Frontal cortex (tissue), 4 donors: ENCODE measurements around the gene SORBS1. TPM values are rescaled to one million over a fixed set of nuclear protein-coding genes. Genes with fewer than 3 reads are reported as not detected.

Experiments used
- DNase-seq, 2 donors: peaks; one replicate each; pipeline ENCODE4 v3.0.0; 2012; ENCODE audit warnings: low spot score in 2 of 2
- FAIRE-seq: peaks from 2 replicates; lab custom pipeline; 2012; peaks lifted over from hg19 to GRCh38; lab: Jason Lieb, UNC
- total RNA-seq: library from RNA; depleted of rRNA; stranded (reverse); fragments of >200 nt; gene quantifications from one replicate; pipeline ENCODE4 v1.2.3, GENCODE V29; 2014
- donor health status: control.
- donor health status: control.
- donor health status: control.

The SORBS1 gene
- total RNA-seq, 1 donor from 2014 or later: 90.5 TPM

DNA sequence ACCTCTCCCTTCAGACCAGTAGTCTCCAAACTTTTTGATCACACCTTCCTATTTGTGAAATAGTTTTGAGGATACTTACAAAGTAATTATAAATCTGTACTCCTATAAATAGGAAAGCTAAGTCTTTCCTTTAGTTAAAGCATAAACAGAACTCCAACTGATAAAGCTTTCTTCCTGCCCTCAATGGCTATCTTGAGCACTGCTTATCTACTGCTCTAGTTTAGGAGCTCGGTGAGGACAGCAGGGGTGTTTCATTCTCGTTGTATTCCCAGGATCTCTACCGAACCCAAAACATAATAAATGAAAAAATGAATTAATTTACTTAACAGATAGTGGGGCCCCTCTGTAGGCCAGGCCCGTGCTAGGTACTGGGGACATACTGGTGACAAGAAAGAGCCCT, 17.7 kb downstream of the SORBS1 start:
- no peak for DNase-seq
- no peak for FAIRE-seq

DNA sequence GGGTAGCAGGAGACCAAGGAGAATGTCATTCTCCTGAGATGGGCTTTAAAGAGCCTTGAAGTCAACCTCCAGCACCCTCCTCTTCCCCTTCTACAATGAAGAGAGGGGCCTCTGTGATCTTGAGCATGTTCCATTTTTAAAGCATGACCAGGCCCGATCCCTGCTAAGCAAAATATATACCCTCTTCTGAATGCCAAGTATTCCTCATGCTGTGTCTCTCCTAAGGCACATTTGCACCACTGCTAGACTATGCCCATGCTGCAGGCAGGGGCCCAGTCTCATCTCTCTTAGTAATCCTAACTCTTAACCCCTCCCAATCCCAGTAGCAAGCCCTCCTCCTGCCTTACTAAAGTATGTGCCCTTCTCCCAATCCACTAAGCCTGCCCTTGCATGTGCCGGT, 18.4 kb downstream of the SORBS1 start:
- FAIRE-seq: no peak
- no peak for DNase-seq

DNA sequence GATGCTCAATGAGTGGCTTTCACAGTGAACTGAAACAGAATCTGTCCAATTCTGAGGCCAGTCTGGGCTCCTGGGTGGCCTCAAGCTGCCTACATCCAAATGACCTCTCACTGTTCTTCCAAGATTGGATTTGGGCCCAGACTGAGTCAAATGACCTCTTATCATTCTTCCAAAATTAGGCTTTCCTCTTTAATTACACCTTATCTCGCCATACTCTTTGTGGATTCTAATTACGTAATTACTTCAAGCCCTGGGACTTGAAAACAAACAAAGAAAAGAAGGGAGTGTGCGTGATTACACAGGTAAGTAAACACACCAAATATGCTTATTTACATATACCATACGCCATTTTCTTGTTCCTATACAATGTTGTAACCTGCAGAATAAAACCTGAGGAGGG, 18.8 kb downstream of the SORBS1 start:
- FAIRE-seq (no peak), DNase-seq (no peak)

DNA sequence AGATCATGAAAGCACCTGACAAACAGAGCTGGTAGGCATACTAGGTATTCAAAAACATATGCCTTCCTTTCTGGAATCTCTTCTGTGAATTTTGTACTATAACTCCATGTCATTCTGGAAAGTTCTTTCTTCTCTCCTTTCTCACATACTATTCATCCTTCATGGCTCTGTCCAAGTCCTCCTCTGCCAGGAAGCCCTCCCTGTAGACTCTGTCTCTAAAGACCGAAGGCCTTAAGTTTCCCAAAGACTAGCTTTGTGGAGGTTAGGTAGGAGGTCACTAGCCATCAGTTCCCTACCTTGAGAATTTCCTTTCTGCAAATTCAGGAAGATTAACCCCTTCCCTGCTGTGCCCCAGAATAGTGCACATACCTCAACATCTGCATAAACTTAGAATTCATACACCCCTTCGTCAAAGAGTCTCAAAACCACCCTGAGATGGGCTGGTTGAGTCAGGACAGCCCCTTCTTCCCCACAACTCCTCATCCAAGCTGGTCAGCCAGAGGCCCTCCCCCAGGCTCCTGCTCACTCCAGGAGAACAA, 20.6 kb downstream of the SORBS1 start:
- no peak for DNase-seq
- no peak for FAIRE-seq

DNA sequence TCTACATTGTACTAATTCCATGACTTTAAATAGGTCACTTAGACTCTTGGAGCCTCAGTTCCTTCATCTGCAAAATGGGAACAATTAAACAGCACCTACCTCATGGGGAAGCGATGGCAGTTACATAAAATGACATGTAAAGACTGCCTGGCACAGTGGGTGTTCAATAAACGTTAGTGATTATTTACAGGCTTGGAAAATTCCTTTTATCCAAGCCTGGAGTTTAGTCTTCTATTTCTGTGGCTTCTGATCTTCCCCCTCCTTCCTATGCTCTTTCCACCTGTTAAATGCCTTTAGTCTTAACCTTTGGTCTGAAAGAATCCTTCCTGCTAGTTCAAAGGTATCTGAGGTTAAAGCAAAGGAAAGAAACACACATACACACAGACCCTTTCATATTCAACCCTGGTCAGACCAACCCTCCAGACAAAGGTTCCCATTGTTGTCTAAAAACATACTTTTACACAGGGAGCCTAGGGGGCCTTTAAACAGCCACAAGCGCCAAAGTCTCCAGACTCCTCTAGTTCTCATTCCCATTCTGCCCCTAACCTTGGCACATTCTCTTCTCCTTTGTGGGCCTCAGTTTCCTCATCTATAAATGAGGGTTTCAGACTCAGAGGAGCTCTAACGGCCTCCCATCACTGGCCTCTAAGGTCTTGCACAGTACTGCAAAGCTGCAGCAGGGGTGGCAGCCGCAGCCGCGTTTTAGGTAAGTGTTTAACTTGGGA, 21.4 kb downstream of the SORBS1 start:
- FAIRE-seq: no peak
- no peak for DNase-seq

DNA sequence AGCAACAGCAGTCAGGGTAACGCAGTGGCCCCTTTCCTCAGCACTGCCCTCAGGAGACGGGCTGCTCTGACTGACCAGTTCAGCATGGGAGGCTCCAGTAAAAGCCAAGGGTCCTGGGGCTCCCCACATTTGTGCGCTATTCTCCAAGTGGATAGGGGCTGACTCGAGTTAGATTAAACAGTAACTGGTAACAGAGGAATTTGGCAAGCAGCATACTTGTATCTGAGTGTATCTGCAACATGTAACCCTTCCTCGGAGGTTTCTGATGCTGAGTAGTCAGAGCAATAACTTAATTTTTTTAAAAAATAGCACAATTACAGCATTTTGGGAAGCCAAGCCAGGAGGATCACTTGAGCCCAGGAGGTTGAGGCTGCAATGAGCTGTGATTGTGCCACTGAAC, 22.8 kb downstream of the SORBS1 start:
- no peak for FAIRE-seq
- DNase-seq: no peak

DNA sequence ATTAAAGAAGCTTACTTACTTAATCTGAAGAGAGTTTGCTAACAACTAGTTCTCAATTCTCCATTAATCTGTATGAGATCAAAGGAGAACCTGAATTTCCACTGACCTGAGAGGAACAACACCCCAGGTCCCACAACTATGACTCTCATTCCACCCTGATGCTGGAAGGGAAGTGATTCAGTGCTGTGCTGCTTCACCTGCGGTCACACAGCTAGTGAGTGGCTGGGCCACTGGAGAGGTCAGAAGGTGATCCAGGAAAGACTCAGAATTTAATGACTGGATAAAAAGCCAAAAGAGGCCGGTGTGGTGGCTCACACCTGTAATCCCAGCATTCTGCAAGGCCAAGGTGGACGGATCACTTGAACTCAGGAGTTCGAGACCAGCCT, 23.6 kb downstream of the SORBS1 start:
- FAIRE-seq: no peak
- no peak for DNase-seq

DNA sequence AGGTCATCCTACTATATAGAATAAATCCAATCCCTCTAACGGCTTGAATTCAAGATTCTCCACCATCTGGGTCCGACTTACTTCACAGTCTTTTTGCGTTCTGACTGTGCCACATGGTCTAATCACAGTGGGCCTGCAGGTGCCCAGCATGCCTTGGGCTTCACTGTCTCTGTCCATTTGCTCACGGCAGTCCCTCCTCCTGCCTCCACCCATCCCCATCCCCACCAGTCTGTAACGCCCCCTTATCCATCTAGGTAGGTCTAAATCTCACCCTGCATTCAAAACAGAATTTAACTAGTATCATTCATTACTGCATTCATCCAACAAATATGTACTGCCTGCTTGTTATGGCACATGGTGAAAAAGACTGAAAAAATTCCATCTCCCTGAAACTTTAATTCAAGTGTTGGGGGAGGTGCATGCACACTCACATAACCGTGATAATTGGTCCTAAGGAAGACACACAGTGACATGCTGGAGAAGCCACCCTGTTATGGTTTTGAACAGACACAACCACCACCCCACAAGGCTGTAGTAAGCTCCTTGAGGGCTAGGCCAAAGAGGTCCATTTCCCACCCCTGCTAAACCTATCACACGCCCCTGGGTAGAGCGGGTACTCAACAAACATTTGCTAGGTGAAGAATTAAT, 24.2 kb downstream of the SORBS1 start:
- DNase-seq (no peak), FAIRE-seq (no peak)

DNA sequence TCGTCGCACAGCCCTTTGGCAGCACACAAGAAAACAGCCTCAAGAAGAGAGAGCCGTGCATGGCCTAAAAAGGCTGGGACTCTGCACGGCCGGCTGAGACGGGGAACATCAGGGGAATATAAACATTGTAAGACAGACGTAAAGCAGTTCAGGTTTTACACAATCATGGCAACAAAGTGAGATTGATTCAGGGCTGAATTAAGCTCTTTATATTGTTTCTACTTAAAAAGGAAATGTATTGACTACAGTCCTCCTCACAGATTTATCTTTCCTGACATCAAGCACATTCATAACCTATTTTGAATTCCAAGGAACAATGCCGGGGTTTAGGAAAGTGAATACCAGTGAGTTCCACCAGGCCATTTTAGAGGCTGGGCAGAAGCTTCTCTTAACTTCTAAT, 25.2 kb downstream of the SORBS1 start:
- FAIRE-seq: no peak

DNA sequence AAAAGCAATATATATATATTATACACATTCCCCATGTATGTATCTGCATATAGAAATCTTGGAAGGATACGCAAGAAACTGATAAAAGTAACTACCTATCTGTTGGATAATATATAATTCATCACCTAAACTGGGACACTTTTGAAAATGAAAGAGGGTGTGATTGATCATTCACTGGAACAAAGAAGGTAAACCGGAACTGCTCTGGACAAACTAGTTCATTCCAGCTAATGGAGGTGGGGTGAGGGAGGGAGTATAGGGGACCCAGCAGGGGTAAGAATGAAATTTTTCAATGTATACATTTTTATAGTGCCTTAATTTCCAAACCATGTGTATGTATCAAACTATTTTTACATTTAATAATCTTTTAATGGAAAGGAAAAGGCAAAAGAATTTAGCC, 25.6 kb downstream of the SORBS1 start:
- no peak for DNase-seq
- no peak for FAIRE-seq

More for the DNA sequence above, 25.2 kb downstream of the SORBS1 start:
- DNase-seq: no peak

DNA sequence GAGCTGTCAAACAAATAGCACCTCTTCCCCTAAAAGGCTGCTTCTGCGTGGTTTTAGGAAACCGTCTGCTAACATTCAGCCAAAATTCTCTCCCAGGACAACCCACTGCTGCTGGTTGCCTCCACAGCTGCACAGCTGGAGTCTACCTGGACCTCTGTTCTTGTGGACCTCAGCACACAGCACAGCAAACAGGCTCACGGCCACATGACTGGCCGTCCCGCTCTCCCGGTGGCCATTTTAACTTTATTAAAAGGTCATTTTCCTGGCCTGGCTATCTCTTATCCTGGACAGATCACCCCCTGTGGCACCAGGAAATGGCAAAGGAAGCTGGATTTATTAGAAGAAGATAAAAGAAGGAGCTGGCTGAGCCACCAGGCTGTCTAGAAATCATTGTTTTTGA, 27.6 kb downstream of the SORBS1 start:
- DNase-seq (no peak), FAIRE-seq (no peak)

DNA sequence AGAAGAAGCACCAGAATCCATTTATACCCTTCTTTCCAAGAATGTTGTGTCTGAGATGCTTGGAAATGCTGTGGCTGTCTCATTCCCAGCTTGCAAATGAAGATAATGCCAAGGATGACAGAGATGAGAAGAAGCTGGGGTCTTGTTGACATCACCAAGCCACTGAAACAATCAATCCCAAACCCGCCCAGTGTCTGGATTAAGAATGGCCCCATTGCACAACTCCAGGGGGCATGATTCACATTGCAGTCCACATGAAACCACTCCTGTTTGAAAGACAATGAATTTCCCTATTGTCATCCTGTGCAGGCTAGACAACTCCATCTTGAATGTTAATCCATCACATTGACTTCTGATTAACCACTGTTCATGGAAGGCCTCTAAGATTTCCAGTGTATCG, 28.6 kb downstream of the SORBS1 start:
- no peak for DNase-seq
- FAIRE-seq: no peak

DNA sequence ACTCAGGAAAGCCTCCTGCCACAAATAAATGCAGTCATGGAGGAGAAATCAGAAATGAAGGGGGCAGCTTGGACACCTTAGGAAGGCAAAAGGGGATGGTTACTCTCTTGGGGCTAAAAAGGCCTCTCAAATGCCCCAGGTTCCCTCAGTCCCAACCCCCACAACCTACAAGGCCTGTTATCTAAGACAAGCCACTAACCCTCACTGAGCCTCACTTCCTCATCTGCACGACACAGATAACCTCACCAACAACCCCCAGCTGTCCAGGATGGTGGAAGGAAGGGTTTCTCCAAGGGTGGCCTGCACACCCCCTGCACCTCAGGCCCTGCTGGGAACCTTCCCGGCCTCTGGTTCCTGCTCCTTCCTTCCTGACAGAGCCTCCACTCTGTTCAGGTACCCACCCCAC, 29.2 kb downstream of the SORBS1 start:
- no peak for DNase-seq
- no peak for FAIRE-seq

DNA sequence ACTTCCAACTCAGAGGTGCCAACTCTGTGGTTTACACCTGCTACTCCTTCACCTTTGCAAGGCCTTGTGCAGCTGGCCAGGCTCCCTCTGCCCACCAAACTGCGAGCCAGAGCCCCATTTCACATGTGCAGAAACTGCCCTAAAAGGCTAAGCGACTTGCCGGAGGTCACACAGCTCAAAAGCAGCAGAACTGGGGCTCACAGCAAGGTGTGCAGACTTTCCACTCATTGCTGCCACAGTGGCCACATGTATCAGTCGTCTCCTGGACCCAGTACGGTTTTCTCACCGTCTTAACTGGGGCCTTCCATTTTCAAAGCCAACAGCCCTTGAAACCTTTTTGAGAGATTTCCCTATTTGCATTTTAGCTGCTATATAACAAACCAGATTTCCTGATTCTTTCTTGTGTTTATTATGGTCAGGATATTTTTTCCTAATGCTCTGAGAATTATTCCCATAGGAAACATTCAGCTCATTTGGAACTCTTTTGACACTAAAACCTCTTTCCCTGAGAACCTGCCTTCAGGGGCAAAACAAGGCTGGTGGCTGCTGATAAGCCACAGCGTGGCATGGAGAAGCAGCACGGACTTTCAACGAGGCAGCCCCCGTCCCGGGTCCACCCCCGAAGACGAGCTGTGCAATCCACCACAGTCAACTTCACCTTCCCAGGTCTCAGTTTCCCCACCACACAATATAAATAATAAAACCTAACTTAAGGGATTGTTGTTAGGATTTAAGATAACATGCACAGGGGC, 29.9 kb downstream of the SORBS1 start:
- DNase-seq (no peak), FAIRE-seq (no peak)

DNA sequence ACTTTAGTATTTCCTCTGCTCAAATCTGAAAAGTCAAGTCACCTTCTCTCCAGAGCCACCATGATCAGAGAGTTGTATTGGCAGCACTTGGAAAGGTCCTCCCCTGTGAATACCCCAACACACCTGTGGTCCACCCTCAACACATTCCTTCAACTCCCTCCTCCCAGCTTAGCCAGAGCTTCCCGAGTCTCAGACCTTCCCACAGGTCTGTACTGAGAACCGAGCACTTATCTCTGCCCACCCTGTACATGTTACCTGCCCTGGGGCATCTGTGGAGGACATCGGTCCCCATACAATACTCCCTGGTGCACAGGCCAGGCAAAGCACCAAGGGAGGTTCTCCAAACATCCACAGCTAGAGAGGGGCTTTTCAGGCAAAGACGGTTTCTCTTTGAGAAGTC, 30.6 kb downstream of the SORBS1 start:
- DNase-seq (no peak), FAIRE-seq (no peak)

DNA sequence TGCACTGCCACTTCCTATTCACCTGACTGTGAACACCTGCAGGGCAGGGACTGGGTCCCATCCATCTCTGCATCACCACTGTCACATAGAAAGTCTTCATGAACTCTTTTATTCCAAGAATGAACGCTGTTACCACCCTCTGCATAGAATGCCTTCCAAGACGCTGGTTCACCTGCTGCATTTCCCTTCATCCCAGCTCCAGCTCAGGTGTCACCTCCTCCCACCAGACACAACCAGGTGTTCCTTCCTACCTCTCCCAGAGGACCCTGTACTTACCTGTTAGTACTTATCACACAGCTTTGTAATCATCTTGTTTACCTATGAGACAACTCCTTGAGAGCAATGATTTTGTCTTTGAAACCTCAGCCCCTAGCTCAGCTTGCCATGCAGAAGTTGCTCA, 31.1 kb downstream of the SORBS1 start:
- DNase-seq (no peak), FAIRE-seq (no peak)

DNA sequence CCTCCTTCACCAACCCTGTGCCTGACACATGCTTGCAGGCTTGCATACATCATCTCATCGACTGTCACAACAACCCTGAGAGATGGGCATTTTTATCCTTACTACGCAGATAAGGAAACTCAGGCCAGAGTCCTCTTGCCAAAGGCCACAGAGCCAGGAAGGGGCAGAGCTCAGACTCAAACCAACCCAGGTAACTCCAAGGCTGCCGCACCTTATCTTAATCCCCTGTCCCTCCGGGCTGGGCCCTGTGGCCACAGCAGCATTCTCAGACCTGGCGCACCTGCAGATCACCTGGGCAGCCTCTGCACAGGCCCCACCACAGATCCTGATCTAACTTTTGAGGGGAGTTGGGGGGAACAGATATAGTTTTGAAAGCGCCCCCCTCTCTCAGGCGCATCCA, 35.1 kb downstream of the SORBS1 start:
- DNase-seq (no peak), FAIRE-seq (no peak)

DNA sequence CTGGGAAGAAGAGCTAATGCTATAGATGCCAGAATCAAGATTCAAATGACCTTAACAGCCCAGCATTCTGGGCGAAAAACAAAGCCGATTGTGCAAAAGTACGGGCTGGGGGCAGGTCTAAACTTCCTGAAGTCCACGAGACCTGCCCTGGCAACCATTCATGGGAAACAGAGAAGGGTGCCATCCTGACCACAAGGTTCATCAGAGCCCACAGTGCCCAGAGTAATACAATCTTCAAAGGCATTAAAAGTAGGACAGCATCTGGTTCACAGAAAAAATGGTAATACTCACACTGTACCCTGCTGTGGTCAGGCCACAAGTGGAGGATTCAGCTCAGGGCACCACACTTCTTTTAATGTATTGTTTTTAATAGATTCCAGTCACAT, 36.1 kb downstream of the SORBS1 start:
- DNase-seq (no peak), FAIRE-seq (no peak)

DNA sequence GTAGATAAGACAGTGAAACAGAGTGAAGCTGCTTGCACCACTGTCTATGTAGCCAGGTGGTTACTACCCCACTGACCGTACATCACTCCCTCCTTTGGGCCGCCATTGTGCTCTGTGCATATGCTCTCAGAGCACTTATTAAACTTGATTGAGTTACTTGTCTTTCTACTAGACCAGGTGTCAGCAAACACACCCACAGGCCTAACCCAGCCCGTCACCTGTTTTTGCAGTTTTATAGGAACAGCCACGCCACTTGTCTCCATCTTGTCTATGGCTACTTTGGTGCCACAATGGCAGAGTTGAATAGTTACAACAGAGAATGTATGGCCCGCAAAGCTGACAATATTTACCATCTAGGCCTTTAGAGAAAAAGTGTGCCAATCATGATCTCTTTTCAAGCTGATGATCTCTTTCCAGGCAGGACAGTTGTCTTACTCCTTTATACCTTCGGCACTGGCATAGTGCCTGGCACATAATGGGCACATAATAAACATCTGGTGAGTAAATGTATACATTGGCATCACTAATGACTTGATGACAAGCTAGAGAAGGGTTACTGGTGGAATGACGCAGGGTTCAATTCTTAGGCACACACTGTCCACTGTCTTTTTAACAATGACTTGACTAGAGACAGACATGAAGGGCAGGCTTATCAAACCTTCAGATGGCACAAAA, 36.7 kb downstream of the SORBS1 start:
- DNase-seq (no peak), FAIRE-seq (no peak)

DNA sequence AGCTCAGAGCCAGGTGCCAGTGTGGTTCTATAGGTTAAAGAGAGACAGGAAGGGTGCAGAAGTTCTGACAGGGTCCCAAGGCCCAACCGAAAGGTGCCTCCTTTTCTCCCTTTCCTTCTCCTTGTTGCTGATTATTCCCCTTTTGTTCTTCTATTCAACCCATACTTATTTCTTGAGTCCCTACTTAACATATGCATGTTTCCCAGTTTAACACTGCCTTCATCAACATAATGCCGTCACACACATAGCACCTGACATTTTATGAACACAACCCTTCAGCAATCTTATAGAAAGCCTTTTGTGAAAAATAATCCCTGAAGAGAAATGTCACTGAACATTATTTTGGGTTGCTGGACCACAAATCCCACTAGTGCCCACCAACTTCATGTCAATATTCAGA, 39.1 kb downstream of the SORBS1 start:
- no peak for DNase-seq
- no peak for FAIRE-seq
